GM21825 (cell line): ENCODE data around the gene PLIN5.

Experiments used
- ATAC-seq: cut with Tn5 transposase; IDR thresholded peaks from one replicate; pipeline ENCODE4 v1.9.1; 2021; ENCODE audit warnings: mild to moderate bottlenecking, moderate library complexity; ENCODE audit not compliant: unreplicated experiment

Gene PLIN5

DNA sequence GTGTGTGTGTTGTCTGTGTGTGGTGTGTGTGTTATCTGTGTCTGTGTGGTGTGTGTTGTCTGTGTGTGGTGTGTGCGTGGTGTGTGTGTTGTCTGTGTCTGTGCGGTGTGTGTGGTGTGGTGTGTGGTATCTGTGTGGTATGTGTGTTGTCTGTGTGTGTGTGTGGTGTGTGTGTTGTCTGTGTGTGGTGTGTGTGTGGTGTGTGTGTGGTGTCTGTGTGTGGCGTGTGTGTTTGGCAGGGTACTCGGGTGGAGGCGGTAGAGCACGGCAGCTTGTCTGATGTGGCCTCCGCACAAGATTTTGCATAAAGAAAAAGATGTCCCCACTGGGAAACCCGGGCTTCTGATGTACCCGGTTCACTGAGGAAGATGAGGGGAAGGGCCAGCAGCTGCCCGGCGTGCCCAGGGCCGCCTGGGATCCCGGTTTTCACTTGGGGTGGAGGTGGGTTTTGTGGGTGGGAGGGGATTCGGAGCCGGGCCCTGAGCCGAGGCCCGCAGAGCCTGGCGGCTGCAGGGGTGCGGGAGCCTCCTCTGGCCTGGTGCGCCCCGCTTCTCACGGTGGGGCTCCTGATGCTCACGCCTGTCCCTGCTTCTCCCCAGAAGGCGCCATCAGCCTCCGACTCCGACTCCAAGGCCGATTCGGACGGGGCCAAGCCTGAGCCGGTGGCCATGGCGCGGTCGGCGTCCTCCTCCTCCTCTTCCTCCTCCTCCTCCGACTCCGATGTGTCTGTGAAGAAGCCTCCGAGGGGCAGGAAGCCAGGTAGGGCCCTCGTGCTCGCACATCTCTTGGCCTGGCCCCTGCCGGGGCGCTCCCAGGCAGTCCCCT, 41.7 kb downstream of the PLIN5 start:
- no peak for ATAC-seq

DNA sequence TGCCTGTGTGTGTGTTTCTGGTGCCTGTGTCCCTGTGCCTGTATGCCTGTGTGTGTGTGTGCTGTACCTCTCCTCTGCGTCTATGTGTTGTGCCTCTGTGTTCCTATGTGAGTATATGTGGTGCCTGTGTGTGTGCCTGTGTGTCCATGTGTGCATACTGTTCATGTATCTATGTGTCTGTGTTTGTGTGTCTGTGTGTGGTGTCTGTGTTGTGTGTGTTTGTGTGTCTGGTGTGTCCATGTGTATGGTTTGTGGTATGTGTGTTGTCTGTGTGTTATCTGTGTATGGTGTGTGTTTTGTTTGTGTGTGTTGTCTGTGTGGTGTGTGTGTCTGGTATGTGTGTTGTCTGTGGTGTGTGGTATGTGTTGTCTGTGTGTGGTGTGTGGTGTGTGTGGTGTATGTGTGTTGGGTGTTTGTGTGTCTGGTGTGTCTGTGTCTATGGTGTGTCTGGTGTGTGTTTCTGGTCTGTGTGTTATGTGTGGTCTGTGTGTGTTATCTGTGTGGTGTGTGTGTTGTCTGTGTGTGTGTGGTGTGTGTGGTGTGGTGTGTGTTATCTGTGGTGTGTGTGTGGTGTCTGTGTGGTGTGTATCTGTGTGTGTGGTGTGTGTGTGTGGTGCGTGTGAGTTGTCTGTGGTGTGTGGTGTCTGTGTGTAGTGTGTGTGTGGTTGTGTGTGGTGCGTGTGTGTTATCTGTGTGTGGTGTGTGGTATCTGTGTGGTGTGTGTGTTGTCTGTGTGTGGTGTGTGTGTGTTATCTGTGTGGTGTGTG, 42.5 kb downstream of the PLIN5 start:
- no peak for ATAC-seq

DNA sequence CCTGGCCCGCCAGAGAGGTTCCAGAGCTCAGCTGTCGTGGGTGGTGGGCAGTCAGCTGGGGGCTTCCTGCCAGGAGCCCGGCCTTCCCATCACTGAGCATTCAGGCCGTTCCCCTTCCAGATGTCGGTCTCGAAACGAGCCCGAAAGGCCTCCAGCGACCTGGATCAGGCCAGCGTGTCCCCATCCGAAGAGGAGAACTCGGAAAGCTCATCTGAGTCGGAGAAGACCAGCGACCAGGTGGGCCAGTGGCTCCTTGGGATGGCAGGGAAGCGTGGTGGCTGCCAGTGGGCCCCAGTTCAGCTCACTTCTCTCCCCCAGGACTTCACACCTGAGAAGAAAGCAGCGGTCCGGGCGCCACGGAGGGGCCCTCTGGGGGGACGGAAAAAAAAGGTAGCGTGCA, 43.6 kb downstream of the PLIN5 start:
- ATAC-seq = no peak

DNA sequence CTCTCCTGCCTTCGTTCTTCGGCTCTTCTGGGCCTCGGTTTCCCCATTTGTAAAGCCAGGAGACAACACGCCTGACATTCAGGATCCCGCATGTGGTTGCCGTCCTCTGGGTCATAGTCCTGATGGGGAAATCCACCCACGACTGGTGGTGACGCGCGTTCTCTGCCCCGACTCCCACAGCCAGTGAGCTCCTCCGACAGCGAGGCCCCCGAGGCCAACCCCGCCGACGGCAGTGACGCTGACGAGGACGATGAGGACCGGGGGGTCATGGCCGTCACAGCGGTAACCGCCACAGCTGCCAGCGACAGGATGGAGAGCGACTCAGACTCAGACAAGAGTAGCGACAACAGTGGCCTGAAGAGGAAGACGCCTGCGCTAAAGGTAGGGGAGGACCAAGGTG, 46.5 kb downstream of the PLIN5 start:
- ATAC-seq = no peak

- no peak for ATAC-seq
Measured at GRCh38 chr19:4487572-4487971, 47.5 kb downstream of the PLIN5 start.

DNA sequence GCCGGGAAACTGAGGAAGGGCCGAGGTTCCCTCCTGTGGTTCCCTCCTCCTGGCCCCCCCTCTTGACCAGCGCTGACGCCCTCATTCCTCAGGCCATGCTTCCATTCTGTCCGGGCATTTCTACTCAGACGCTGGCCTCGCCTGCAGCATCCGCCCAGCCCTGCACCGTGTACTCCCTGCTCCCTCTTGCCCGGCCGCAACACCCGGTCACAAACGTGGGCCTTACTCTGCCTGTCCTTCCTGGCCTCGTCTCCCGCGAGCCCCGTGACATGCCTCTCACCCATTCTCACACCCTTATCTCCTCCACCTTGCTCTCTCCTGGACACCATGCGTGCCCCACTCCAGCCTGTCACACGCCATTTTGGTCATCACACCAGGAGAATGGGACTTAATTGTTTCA, 51.6 kb downstream of the PLIN5 start:
- ATAC-seq = no peak

DNA sequence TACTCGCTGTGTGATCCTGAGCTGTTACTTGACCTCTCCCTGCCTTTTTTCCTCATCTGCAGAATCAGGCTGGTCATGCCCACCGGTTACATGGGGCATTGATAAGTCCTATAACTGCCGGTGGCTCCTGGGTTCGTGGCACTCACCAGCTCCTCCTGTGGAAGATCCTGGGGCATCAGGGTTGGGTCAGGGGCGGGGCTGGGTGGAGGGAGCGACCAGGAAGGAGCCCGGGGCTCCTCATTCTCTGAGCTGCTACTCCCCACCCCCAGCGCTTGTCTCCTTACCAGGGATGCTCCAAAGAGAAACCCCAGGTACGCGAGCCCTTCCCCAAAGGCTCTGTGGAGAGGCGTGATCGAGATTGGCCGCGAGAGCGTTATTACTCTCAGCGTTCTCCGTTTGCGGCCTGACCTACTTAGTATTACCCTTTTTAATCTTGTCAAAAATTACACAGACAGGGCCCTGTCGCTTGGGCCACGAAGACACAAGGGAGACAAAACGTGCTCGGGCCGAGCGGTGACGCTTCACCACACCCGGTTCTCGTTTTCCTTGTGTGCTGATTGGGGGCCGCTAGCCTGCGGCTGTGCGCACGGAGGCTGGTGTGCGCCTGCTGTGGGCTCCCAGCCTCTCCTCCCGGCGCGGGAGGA, 52.2 kb downstream of the PLIN5 start:
- no peak for ATAC-seq

DNA sequence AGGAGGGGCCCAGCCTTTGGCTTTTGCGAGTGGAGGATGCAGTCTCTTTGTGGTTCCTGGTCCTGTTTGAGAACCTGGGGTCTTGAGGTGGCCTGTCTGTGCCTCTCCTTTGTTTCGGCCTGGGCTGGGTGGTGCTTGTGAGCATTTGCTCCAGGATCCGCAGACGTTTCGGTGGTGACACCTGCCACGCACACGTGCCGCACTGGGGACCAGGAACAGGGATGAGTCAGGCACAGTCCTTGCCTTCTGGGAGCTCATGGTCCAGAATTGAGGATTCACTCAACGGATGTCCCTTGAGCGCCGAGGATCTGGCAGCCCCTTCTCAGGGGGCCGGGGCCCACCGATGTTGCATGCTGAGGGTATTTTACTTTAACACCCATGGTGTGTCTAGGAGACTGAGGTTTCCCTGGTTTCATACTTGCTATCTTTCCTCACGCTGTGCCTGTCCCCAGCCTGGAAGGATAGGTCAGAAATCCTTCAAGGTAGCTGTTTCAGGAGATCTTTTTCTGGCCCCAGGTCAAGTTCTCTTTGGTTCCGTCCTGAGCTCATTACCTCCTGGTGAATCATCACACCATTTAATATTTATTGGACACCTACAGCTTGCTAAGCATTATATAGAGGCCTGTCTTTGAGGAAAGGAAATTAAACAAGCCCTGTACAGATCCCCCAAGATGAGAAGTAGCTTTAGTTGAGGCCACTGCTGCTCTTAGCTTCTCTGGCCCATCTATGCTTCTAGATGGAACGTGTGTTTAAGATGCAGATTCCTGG, 57.8 kb downstream of the PLIN5 start:
- ATAC-seq = no peak

DNA sequence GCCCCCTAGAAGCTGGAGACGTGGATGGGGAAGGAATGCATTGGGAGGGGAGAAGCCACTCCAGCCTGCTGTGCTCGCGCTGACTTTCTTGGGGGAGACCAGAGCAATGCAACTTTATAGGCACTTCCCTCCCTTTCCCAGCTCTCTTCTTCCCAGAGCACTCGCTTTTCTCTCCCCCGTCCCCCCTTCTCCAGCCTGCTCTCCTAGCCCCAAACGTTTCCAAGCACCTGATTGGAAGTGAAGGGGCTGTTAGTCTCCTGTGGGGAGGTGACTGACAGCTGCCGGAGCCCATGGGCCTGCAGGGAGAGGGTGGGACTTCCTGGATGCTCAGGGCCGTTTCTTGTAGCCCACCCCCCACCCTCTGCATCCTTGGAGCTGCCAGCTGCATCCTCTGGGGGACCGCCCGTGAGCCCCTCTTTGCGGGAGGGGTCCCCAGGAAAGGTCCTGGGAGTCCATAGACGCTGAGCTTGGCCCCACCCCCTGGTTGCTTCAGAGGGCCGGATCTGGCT, 60.5 kb downstream of the PLIN5 start:
- ATAC-seq = no peak

DNA sequence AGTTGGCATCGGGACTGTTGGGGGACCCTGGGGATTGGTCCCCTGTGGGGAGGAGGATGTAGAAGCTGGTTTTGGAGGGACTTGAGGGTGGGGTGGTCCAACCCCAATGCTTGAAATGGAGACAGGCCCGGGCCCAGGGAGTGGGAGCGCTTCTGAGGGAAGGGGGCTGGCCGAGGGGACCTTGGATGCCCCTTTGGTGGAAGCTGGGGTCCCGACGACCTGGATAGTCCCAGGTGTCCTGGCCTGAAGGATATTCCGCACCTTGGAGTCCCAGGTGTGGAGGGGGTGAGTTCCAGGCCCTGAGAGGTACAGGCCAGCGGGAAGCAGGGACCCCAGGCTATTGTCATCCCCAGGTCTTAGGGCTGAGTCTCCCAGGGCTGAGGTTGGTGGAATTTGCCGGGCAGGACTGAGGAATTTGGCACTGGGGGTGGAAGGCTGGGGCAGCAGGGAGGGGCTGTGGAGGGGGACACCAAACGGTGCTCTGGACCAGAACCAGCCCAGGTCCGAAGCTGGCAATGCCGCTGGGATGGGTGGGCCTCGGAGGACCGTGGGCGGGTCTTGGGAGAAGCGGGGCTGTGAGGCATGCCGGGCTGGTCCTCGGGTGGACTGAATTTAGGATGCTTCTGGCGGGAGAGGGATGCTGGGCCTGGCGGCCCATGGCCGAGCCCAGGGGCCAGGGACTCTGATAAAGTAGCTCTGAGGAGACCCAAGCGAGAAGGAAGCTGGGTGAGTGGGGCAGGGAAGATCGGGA, 61.1 kb downstream of the PLIN5 start:
- no peak for ATAC-seq

DNA sequence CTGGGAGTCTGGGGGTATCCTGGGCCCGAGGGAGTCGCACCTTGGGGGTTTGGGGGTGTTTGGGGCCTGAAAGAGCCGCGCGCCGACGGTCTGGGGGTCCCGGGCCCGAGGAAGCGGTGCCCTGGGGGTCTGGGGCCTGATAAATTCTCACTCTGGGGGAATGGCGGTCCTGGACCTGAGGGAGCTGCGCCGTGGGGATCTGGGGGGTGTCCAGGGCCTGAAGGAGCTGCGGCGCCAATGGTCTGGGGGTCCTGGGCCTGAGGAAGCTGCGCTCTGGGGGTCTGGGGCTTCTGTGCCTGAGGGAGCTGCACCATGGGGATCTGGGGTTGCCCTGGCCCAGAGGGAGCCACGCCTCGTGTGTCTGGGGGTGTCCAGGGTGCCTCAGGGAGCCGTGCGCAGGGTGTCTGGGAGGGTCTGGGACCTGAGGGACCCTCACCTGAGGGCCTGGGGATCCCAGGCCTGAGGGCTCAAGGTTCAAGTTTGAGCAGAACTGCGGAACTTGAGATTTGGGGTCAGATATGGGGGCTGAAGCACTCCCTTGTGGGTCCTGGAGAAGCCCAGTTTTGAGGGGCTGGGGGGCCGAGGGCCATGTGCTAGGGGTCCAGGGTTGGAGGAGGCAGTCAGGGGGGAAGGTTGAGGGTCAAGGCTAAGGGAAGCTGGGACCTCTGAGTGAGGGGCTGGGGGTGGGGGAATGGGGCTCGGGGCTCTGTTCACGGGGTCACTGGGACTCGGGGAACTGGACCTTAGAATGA, 61.8 kb downstream of the PLIN5 start:
- ATAC-seq = no peak
